ENCODE results near the gene NDUFS4. TPM values are rescaled to one million over a fixed set of nuclear protein-coding genes. Genes with fewer than 3 reads are reported as not detected.

Gene NDUFS4
- total RNA-seq, 6 donors from 2014 or later, result 19.9 to 68.5 (median 51.5) TPM

GRCh38 chr5:53613061-53613460 is 52.6 kb downstream of the NDUFS4 start:
- TF ChIP-seq CTCF (IDR thresholded peaks at IDR 0.05) (no peak), POLR2AphosphoS5 (IDR thresholded peaks at IDR 0.05) (no peak), POLR2A (IDR thresholded peaks at IDR 0.05) (no peak), EP300 (IDR thresholded peaks at IDR 0.05) (no peak)
- WGBS, 2 donors, result 84 to 90% methylated on average over 3 of the region's 3 CpGs
- DNase-seq (no peak), ATAC-seq (ENCODE audit: low FRiP score in 2 of 2) (no peak)
- no peaks in the 10 kb centered on the region for H3K9me3 ChIP-seq
- no peaks in the 10 kb centered on the region for H3K36me3 ChIP-seq
- H3K4me3 ChIP-seq, result no peak overlapping the region
- H3K27ac ChIP-seq, result no peak overlapping the region
- H3K4me1 ChIP-seq, result peaks cover 0 to 7% (median 0%) of the 10 kb centered on the region in 4 donors
- no peaks in the 10 kb centered on the region for H3K27me3 ChIP-seq

- no peak for DNase-seq
- H3K4me3 ChIP-seq, result no peak overlapping the region
- TF ChIP-seq POLR2A (IDR thresholded peaks at IDR 0.05), result no peak
- TF ChIP-seq POLR2AphosphoS5 (IDR thresholded peaks at IDR 0.05), result no peak
- no peak for TF ChIP-seq EP300 (IDR thresholded peaks at IDR 0.05)
- TF ChIP-seq CTCF (IDR thresholded peaks at IDR 0.05), result no peak
Measured at GRCh38 chr5:53613536-53613935, 53.1 kb downstream of the NDUFS4 start.

GRCh38 chr5:53614376-53614885 is 54.0 kb downstream of the NDUFS4 start:
- DNase-seq, result no peak

More at GRCh38 chr5:53613536-53613935, 53.1 kb downstream of the NDUFS4 start:
- H3K27me3 ChIP-seq, result no peaks in the 10 kb centered on the region
- H3K4me1 ChIP-seq, result peaks cover 0 to 7% (median 0%) of the 10 kb centered on the region in 4 donors
- H3K36me3 ChIP-seq, result no peaks in the 10 kb centered on the region
- ATAC-seq (ENCODE audit: low FRiP score in 2 of 2), result no peak
- H3K9me3 ChIP-seq, result no peaks in the 10 kb centered on the region
- H3K27ac ChIP-seq, result no peak overlapping the region

GRCh38 chr5:53616939-53617549 is 56.6 kb downstream of the NDUFS4 start:
- no peak for ATAC-seq (ENCODE audit: low FRiP score in 2 of 2)
- no peaks in the 10 kb centered on the region for H3K27me3 ChIP-seq
- H3K36me3 ChIP-seq, result no peaks in the 10 kb centered on the region
- WGBS, 2 donors, result 93 to 97% methylated on average over 3 of the region's 3 CpGs
- H3K4me1 ChIP-seq, result peaks cover 0 to 5% (median 0%) of the 10 kb centered on the region in 4 donors
- H3K9me3 ChIP-seq, result no peaks in the 10 kb centered on the region
- H3K27ac ChIP-seq, result no peak overlapping the region
- TF ChIP-seq POLR2A (IDR thresholded peaks at IDR 0.05), result no peak
- no peak overlapping the region for H3K4me3 ChIP-seq
- no peak for DNase-seq

More at GRCh38 chr5:53614376-53614885, 54.0 kb downstream of the NDUFS4 start:
- H3K4me1 ChIP-seq, result peaks cover 0 to 7% (median 0%) of the 10 kb centered on the region in 4 donors
- no peak overlapping the region for H3K27ac ChIP-seq
- no peaks in the 10 kb centered on the region for H3K36me3 ChIP-seq
- H3K4me3 ChIP-seq, result no peak overlapping the region
- no peak for ATAC-seq (ENCODE audit: low FRiP score in 2 of 2)
- H3K9me3 ChIP-seq, result no peaks in the 10 kb centered on the region
- no peaks in the 10 kb centered on the region for H3K27me3 ChIP-seq
- 92 to 99% methylated on average over 2 of the region's 2 CpGs for WGBS, 2 donors
- TF ChIP-seq EP300 (IDR thresholded peaks at IDR 0.05) (no peak), POLR2AphosphoS5 (IDR thresholded peaks at IDR 0.05) (no peak), POLR2A (IDR thresholded peaks at IDR 0.05) (no peak)

- H3K27ac ChIP-seq, result no peak overlapping the region
- H3K9me3 ChIP-seq, result no peaks in the 10 kb centered on the region
- TF ChIP-seq POLR2A (IDR thresholded peaks at IDR 0.05) (no peak), CTCF (IDR thresholded peaks at IDR 0.05) (no peak), EP300 (IDR thresholded peaks at IDR 0.05) (no peak), POLR2AphosphoS5 (IDR thresholded peaks at IDR 0.05) (no peak)
- DNase-seq (no peak), ATAC-seq (ENCODE audit: low FRiP score in 2 of 2) (no peak)
- no peak overlapping the region for H3K4me3 ChIP-seq
- peaks cover 0 to 8% (median 0%) of the 10 kb centered on the region in 4 donors for H3K36me3 ChIP-seq
- no peaks in the 10 kb centered on the region for H3K27me3 ChIP-seq
- 81 to 100% methylated on average over 1 to 6 of the region's 6 CpGs for WGBS, 2 donors
- H3K4me1 ChIP-seq, result no peaks in the 10 kb centered on the region
Measured at GRCh38 chr5:53631251-53631650, 70.8 kb downstream of the NDUFS4 start.

- Histone ChIP-seq H3K27ac (no peak overlapping the region), H3K4me3 (no peak overlapping the region), H3K9me3 (no peaks in the 10 kb centered on the region), H3K36me3 (peaks cover 0 to under 1% (median 0%) of the 10 kb centered on the region in 4 donors), H3K27me3 (no peaks in the 10 kb centered on the region), H3K4me1 (peaks cover 3 to 14% (median 7%) of the 10 kb centered on the region in 4 donors)
- TF ChIP-seq EP300 (IDR thresholded peaks at IDR 0.05) (no peak), POLR2AphosphoS5 (IDR thresholded peaks at IDR 0.05) (no peak), CTCF (IDR thresholded peaks at IDR 0.05) (no peak), POLR2A (IDR thresholded peaks at IDR 0.05) (no peak)
- 51 to 62% methylated on average over 3 of the region's 3 CpGs for WGBS, 2 donors
- ATAC-seq (ENCODE audit: low FRiP score in 2 of 2) (no peak), DNase-seq (no peak)
Measured at GRCh38 chr5:53642061-53642460, 81.6 kb downstream of the NDUFS4 start.

All from upper lobe of left lung (tissue), 6 donors.